Neuronal stem cell (in vitro differentiated cells): ENCODE results near the gene SMDT1.

Experiments used
- DNase-seq: peaks from one replicate; pipeline ENCODE4 v3.0.0-alpha.2; 2013; ENCODE audit warnings: low spot score
- H2AFZ ChIP-seq: one replicate; pipeline ENCODE4 v1.6.1; 2013; ENCODE audit warnings: mild to moderate bottlenecking, low read length, inconsistent platforms
- H2AK5ac ChIP-seq: 2 replicates; pipeline ENCODE4 v1.6.1; 2013; ENCODE audit warnings: low read depth, mild to moderate bottlenecking, inconsistent platforms, low read length, moderate library complexity, mixed read lengths
- H2BK120ac ChIP-seq: 2 replicates; pipeline ENCODE4 v1.6.1; 2013; ENCODE audit warnings: low read depth, mild to moderate bottlenecking, inconsistent platforms, low read length, moderate library complexity, mixed read lengths
- H2BK12ac ChIP-seq: one replicate; pipeline ENCODE4 v1.6.1; 2013; ENCODE audit warnings: low read length, inconsistent platforms
- H2BK15ac ChIP-seq: 2 replicates; pipeline ENCODE4 v1.6.1; 2013; ENCODE audit warnings: mild to moderate bottlenecking, low read length, inconsistent platforms, mixed read lengths
- H2BK5ac ChIP-seq: one replicate; pipeline ENCODE4 v1.6.1; 2013; ENCODE audit warnings: inconsistent platforms, mild to moderate bottlenecking, low read length, moderate library complexity
- H3K14ac ChIP-seq: one replicate; pipeline ENCODE4 v1.6.1; 2013; ENCODE audit warnings: low read length, inconsistent platforms
- H3K18ac ChIP-seq: 2 replicates; pipeline ENCODE4 v1.6.1; 2013; ENCODE audit warnings: low read length, inconsistent platforms
- H3K23ac ChIP-seq: 2 replicates; pipeline ENCODE4 v1.6.1; 2013; ENCODE audit warnings: low read depth, mild to moderate bottlenecking, mixed read lengths, low read length, inconsistent platforms; ENCODE audit not compliant: poor library complexity
- H3K27ac ChIP-seq: replicated peaks from 3 replicates; pipeline ENCODE4 v1.5.1; 2013; ENCODE audit warnings: low read length, inconsistent platforms
- H3K27me3 ChIP-seq, 3 experiments: 2 replicates each; pipeline ENCODE4 v1.6.1; 2013; ENCODE audit warnings: low read length in 3 of 3, mild to moderate bottlenecking in 2 of 3, inconsistent platforms in 1 of 3, low read depth in 1 of 3, mixed read lengths in 1 of 3, moderate library complexity in 1 of 3; ENCODE audit not compliant: control insufficient read depth in 3 of 3, insufficient read depth in 3 of 3
- H3K36me3 ChIP-seq, 2 donors: replicated peaks in 1 of 2; 2 replicates each; pipeline ENCODE4 v1.6.1; 2013; ENCODE audit warnings: low read length in 2 of 2; ENCODE audit not compliant: control insufficient read depth in 2 of 2, insufficient read depth in 2 of 2
- H3K4ac ChIP-seq: 2 replicates; pipeline ENCODE4 v1.6.1; 2013; ENCODE audit warnings: inconsistent platforms, mild to moderate bottlenecking, low read length, moderate library complexity
- H3K4me1 ChIP-seq, 2 donors: 1 replicate in 1 of 2; 2 replicates in 1 of 2; pipeline ENCODE4 v1.6.1; 2013; ENCODE audit warnings: low read length in 2 of 2, low read depth in 1 of 2; ENCODE audit not compliant: control insufficient read depth in 2 of 2, insufficient read depth in 1 of 2
- H3K4me2 ChIP-seq: one replicate; pipeline ENCODE4 v1.6.1; 2013; ENCODE audit warnings: mild to moderate bottlenecking, low read length, inconsistent platforms; ENCODE audit not compliant: insufficient read depth, poor library complexity, severe bottlenecking
- H3K4me3 ChIP-seq, 2 donors: 2 replicates each; pipeline ENCODE4 v1.5.1; 2013; ENCODE audit warnings: low read length in 2 of 2, mild to moderate bottlenecking in 2 of 2, inconsistent platforms in 1 of 2, moderate library complexity in 1 of 2
- H3K79me1 ChIP-seq: one replicate; pipeline ENCODE4 v1.6.1; 2013; ENCODE audit warnings: low read depth, mild to moderate bottlenecking, inconsistent platforms, low read length, moderate library complexity
- H3K9ac ChIP-seq: one replicate; pipeline ENCODE4 v1.6.1; 2013; ENCODE audit warnings: mild to moderate bottlenecking, low read depth, low read length, inconsistent platforms; ENCODE audit not compliant: poor library complexity
- H3K9me3 ChIP-seq, 2 donors: replicated peaks in 1 of 2; 2 replicates each; pipeline versions ENCODE3 to v1.6.1; 2013; ENCODE audit warnings: low read length in 2 of 2, mild to moderate bottlenecking in 2 of 2, inconsistent platforms in 1 of 2, low read depth in 1 of 2, mixed read lengths in 1 of 2, moderate library complexity in 1 of 2; ENCODE audit not compliant: control insufficient read depth in 2 of 2, insufficient read depth in 1 of 2
- H4K8ac ChIP-seq: one replicate; pipeline ENCODE4 v1.6.1; 2013; ENCODE audit warnings: low read depth, mild to moderate bottlenecking, inconsistent platforms, low read length, moderate library complexity
- H4K91ac ChIP-seq: one replicate; pipeline ENCODE4 v1.6.1; 2013; ENCODE audit warnings: low read length, low read depth, mild to moderate bottlenecking, inconsistent platforms; ENCODE audit not compliant: poor library complexity
- WGBS, 2 donors: extraction: QIAGEN DNeasy Blood & Tissue Kit; methylation state at CpG; one replicate each; pipeline ENCODE4 v1.1.7; 2013; ENCODE audit warnings: missing lambda C conversion rate in 2 of 2, mixed read lengths in 1 of 2; ENCODE audit not compliant: insufficient read length in 2 of 2, insufficient replicate concordance in 1 of 2; ENCODE audit errors: extremely low coverage in 2 of 2; 5-methylcytosine and 5-hydroxymethylcytosine counted together

Gene SMDT1

GRCh38 chr22:42084874-42085273, 5.4 kb downstream of the SMDT1 start:
- Histone ChIP-seq H2BK120ac (no peak overlapping the region), H3K18ac (no peak overlapping the region), H4K8ac (no peak overlapping the region), H3K4me2 (no peak overlapping the region), H3K79me1 (no peaks in the 10 kb centered on the region), H3K4me1 (peaks cover 1 to 6% of the 10 kb centered on the region in 2 donors), H2BK5ac (no peak overlapping the region), H3K36me3 (peaks cover 20 to 70% of the 10 kb centered on the region in 2 donors), H2BK12ac (no peak overlapping the region), H2AK5ac (no peak overlapping the region), H3K9ac (no peak overlapping the region), H2BK15ac (no peak overlapping the region), H3K27ac (no peak overlapping the region), H3K14ac (no peak overlapping the region), H3K4me3 (no peak overlapping the region), H3K4ac (no peak overlapping the region), H3K9me3 (peaks cover 2 to 14% of the 10 kb centered on the region in 2 donors), H4K91ac (no peak overlapping the region), H3K23ac (no peak overlapping the region), H3K27me3 (no peaks in the 10 kb centered on the region), H2AFZ (no peak overlapping the region)
- DNase-seq: no peak
- WGBS, 2 donors: no CpG with 5 or more reads among the region's 8 CpGs

- Histone ChIP-seq H3K4ac (no peak overlapping the region), H3K9me3 (peaks cover 2 to 14% of the 10 kb centered on the region in 2 donors), H2BK15ac (no peak overlapping the region), H3K4me3 (no peak overlapping the region), H2AK5ac (no peak overlapping the region), H3K27me3 (no peaks in the 10 kb centered on the region), H3K9ac (no peak overlapping the region), H3K79me1 (no peaks in the 10 kb centered on the region), H4K8ac (no peak overlapping the region), H2BK120ac (no peak overlapping the region), H3K14ac (no peak overlapping the region), H3K36me3 (peaks cover 20 to 70% of the 10 kb centered on the region in 2 donors), H3K4me2 (no peak overlapping the region), H2BK12ac (no peak overlapping the region), H4K91ac (no peak overlapping the region), H3K18ac (no peak overlapping the region), H3K27ac (no peak overlapping the region), H2BK5ac (no peak overlapping the region), H3K23ac (no peak overlapping the region), H3K4me1 (peaks cover 0 to 1% of the 10 kb centered on the region in 2 donors), H2AFZ (no peak overlapping the region)
- WGBS, 2 donors: no CpG with 5 or more reads among the region's 6 CpGs
- DNase-seq: no peak
Measured at GRCh38 chr22:42086051-42086450, 6.6 kb downstream of the SMDT1 start.

- Histone ChIP-seq H2BK120ac (peak within 1 kb of the TSS; percentile 44), H3K27me3 (peaks cover 0 to 2% (median 0%) of the 10 kb centered on the region in 3 experiments), H3K18ac (peak within 1 kb of the TSS; percentile 97), H2AFZ (peak within 1 kb of the TSS; percentile 96), H3K4me1 (peaks cover 3 to 4% of the 10 kb centered on the region in 2 donors), H2BK15ac (no peak within 1 kb of the TSS), H3K4me2 (peak within 1 kb of the TSS; percentile 98), H3K9ac (peak within 1 kb of the TSS; percentile 98), H3K4me3 (peak within 1 kb of the TSS; percentile 87 to 97), H3K79me1 (no peaks in the 10 kb centered on the region), H3K4ac (no peak within 1 kb of the TSS), H3K9me3 (peaks cover 2 to 14% of the 10 kb centered on the region in 2 donors), H3K14ac (peak within 1 kb of the TSS; percentile 85), H2AK5ac (peak within 1 kb of the TSS; percentile 77), H3K36me3 (peaks cover 11 to 30% of the 10 kb centered on the region in 2 donors), H4K8ac (no peak within 1 kb of the TSS), H3K27ac (peak within 1 kb of the TSS; percentile 77), H4K91ac (no peak within 1 kb of the TSS), H2BK12ac (no peak within 1 kb of the TSS), H2BK5ac (peak within 1 kb of the TSS; percentile 85), H3K23ac (peak within 1 kb of the TSS; percentile 87)
- peak; percentile 98 for DNase-seq
- WGBS, 2 donors: no CpG with 5 or more reads among the region's 71 CpGs
Measured at GRCh38 chr22:42090596-42091454, 11.3 kb downstream of the SMDT1 start, which contains the start of gene NDUFA6. NDUFA6 (minus strand) TSS chr22:42090772; CDS start chr22:42090744, 28 bp downstream.

- Histone ChIP-seq H2BK5ac (no peak overlapping the region), H4K91ac (no peak overlapping the region), H3K79me1 (peaks cover 2% of the 10 kb centered on the region), H3K36me3 (peaks cover 7 to 24% of the 10 kb centered on the region in 2 donors), H2AFZ (peak overlapping the region; percentile 96), H3K27ac (no peak overlapping the region), H2BK120ac (no peak overlapping the region), H3K4me3 (peak overlapping the region; percentile 74 to 87), H3K23ac (no peak overlapping the region), H2AK5ac (no peak overlapping the region), H2BK15ac (no peak overlapping the region), H3K4me1 (peaks cover 3 to 4% of the 10 kb centered on the region in 2 donors), H3K18ac (no peak overlapping the region), H3K9ac (peak overlapping the region; percentile 73), H3K4me2 (peak overlapping the region; percentile 98), H4K8ac (no peak overlapping the region), H3K27me3 (peaks cover 0 to 2% (median 0%) of the 10 kb centered on the region in 3 experiments), H3K9me3 (peaks cover 3 to 14% of the 10 kb centered on the region in 2 donors), H3K4ac (no peak overlapping the region), H2BK12ac (no peak overlapping the region), H3K14ac (no peak overlapping the region)
- DNase-seq: no peak
- WGBS, 2 donors: no CpG with 5 or more reads among the region's 7 CpGs
Measured at GRCh38 chr22:42091455-42091782, 11.9 kb downstream of the SMDT1 start.
